ENCODE results near the gene PEMT.
"Not testable (repeated sequence)": the region's sequence is repeated elsewhere in the genome, so short reads cannot be mapped to it uniquely, and the experiment has no call there.

Gene PEMT

GRCh38 chr17:17636272-17636885 lies 44.9 kb upstream of the PEMT start:
- Histone ChIP-seq H2AFZ (ENCODE audit: low read length) (no peak overlapping the region), H3K9me3 (replicated peaks; ENCODE audit: insufficient read depth, low read length) (no peaks in the 10 kb centered on the region), H3K4me1 (ENCODE audit: low read length) (no peaks in the 10 kb centered on the region), H3F3A (ENCODE audit: insufficient read depth, low read length) (no peaks in the 10 kb centered on the region), H3K36me3 (replicated peaks; ENCODE audit: insufficient read depth, low read length) (no peaks in the 10 kb centered on the region), H4K20me1 (ENCODE audit: insufficient read depth, low read length) (no peaks in the 10 kb centered on the region), H3K4me2 (ENCODE audit: low read depth, low read length) (no peak overlapping the region), H3K27ac (ENCODE audit: low read length) (no peak overlapping the region), H3K9me2 (replicated peaks; ENCODE audit: insufficient read depth, low read length) (no peaks in the 10 kb centered on the region), H3K79me2 (ENCODE audit: low read length) (no peaks in the 10 kb centered on the region), H3K9ac (ENCODE audit: low read length) (no peak overlapping the region), H3K4me3 (ENCODE audit: low read length) (no peak overlapping the region), H3K27me3 (replicated peaks; ENCODE audit: insufficient read depth, low read length) (no peaks in the 10 kb centered on the region)
- no peak for TF ChIP-seq CTCF (IDR thresholded peaks at IDR 0.05; ENCODE audit: low read length)
- TF ChIP-seq EZH2phosphoT487 (IDR thresholded peaks at IDR 0.05; ENCODE audit: low read length): no peak
- no peak for TF ChIP-seq EZH2 (optimal IDR thresholded peaks at IDR 0.05; ENCODE audit: low read depth, low read length)
- no peak for DNase-seq

- H2AFZ ChIP-seq (ENCODE audit: low read length); H3K4me2 ChIP-seq (ENCODE audit: low read depth, low read length); H3K9me2 ChIP-seq (replicated peaks; ENCODE audit: insufficient read depth, low read length); H4K20me1 ChIP-seq (ENCODE audit: insufficient read depth, low read length); H3F3A ChIP-seq (ENCODE audit: insufficient read depth, low read length); H3K36me3 ChIP-seq (replicated peaks; ENCODE audit: insufficient read depth, low read length); H3K9ac ChIP-seq (ENCODE audit: low read length); H3K9me3 ChIP-seq (replicated peaks; ENCODE audit: insufficient read depth, low read length); H3K4me3 ChIP-seq (ENCODE audit: low read length); H3K27me3 ChIP-seq (replicated peaks; ENCODE audit: insufficient read depth, low read length); H3K27ac ChIP-seq (ENCODE audit: low read length); H3K4me1 ChIP-seq (ENCODE audit: low read length); H3K79me2 ChIP-seq (ENCODE audit: low read length); DNase-seq: not testable (repeated sequence)
Measured at GRCh38 chr17:17635537-17636271, 44.2 kb upstream of the PEMT start.

GRCh38 chr17:17635126-17635525 lies 43.6 kb upstream of the PEMT start:
- Histone ChIP-seq H3K27ac (ENCODE audit: low read length) (no peak overlapping the region), H3K9ac (ENCODE audit: low read length) (no peak overlapping the region), H4K20me1 (ENCODE audit: insufficient read depth, low read length) (no peaks in the 10 kb centered on the region), H3K9me3 (replicated peaks; ENCODE audit: insufficient read depth, low read length) (no peaks in the 10 kb centered on the region), H3K9me2 (replicated peaks; ENCODE audit: insufficient read depth, low read length) (no peaks in the 10 kb centered on the region), H3F3A (ENCODE audit: insufficient read depth, low read length) (no peaks in the 10 kb centered on the region), H3K79me2 (ENCODE audit: low read length) (no peaks in the 10 kb centered on the region), H3K27me3 (replicated peaks; ENCODE audit: insufficient read depth, low read length) (no peaks in the 10 kb centered on the region), H2AFZ (ENCODE audit: low read length) (no peak overlapping the region), H3K4me2 (ENCODE audit: low read depth, low read length) (no peak overlapping the region), H3K4me3 (ENCODE audit: low read length) (no peak overlapping the region), H3K4me1 (ENCODE audit: low read length) (no peaks in the 10 kb centered on the region), H3K36me3 (replicated peaks; ENCODE audit: insufficient read depth, low read length) (no peaks in the 10 kb centered on the region)
- no peak for DNase-seq
- TF ChIP-seq EZH2 (optimal IDR thresholded peaks at IDR 0.05; ENCODE audit: low read depth, low read length) (no peak), CTCF (IDR thresholded peaks at IDR 0.05; ENCODE audit: low read length) (no peak), EZH2phosphoT487 (IDR thresholded peaks at IDR 0.05; ENCODE audit: low read length) (no peak)

- no peaks in the 10 kb centered on the region for H3K79me2 ChIP-seq (ENCODE audit: low read length)
- H3K9ac ChIP-seq (ENCODE audit: low read length): no peak overlapping the region
- DNase-seq: no peak
- no peaks in the 10 kb centered on the region for H3K27me3 ChIP-seq (replicated peaks; ENCODE audit: insufficient read depth, low read length)
- H4K20me1 ChIP-seq (ENCODE audit: insufficient read depth, low read length): no peaks in the 10 kb centered on the region
- no peaks in the 10 kb centered on the region for H3F3A ChIP-seq (ENCODE audit: insufficient read depth, low read length)
- no peak overlapping the region for H3K27ac ChIP-seq (ENCODE audit: low read length)
- no peak overlapping the region for H3K4me3 ChIP-seq (ENCODE audit: low read length)
- H3K4me1 ChIP-seq (ENCODE audit: low read length): no peaks in the 10 kb centered on the region
- H3K36me3 ChIP-seq (replicated peaks; ENCODE audit: insufficient read depth, low read length): no peaks in the 10 kb centered on the region
- no peak overlapping the region for H2AFZ ChIP-seq (ENCODE audit: low read length)
- H3K4me2 ChIP-seq (ENCODE audit: low read depth, low read length): no peak overlapping the region
- H3K9me3 ChIP-seq (replicated peaks; ENCODE audit: insufficient read depth, low read length): no peaks in the 10 kb centered on the region
- H3K9me2 ChIP-seq (replicated peaks; ENCODE audit: insufficient read depth, low read length): no peaks in the 10 kb centered on the region
- TF ChIP-seq CTCF (IDR thresholded peaks at IDR 0.05; ENCODE audit: low read length) (no peak), EZH2 (optimal IDR thresholded peaks at IDR 0.05; ENCODE audit: low read depth, low read length) (no peak), EZH2phosphoT487 (IDR thresholded peaks at IDR 0.05; ENCODE audit: low read length) (no peak)
Measured at GRCh38 chr17:17633310-17633709, 41.8 kb upstream of the PEMT start.

GRCh38 chr17:17632690-17633089 lies 41.2 kb upstream of the PEMT start:
- H3K9me3 ChIP-seq (replicated peaks; ENCODE audit: insufficient read depth, low read length); H3K4me1 ChIP-seq (ENCODE audit: low read length); H3K27me3 ChIP-seq (replicated peaks; ENCODE audit: insufficient read depth, low read length); H3F3A ChIP-seq (ENCODE audit: insufficient read depth, low read length); DNase-seq; H3K9me2 ChIP-seq (replicated peaks; ENCODE audit: insufficient read depth, low read length); H3K27ac ChIP-seq (ENCODE audit: low read length); H3K79me2 ChIP-seq (ENCODE audit: low read length); H3K4me2 ChIP-seq (ENCODE audit: low read depth, low read length); H2AFZ ChIP-seq (ENCODE audit: low read length); H3K9ac ChIP-seq (ENCODE audit: low read length); H3K4me3 ChIP-seq (ENCODE audit: low read length); H4K20me1 ChIP-seq (ENCODE audit: insufficient read depth, low read length); H3K36me3 ChIP-seq (replicated peaks; ENCODE audit: insufficient read depth, low read length): not testable (repeated sequence)

Measured in MM.1S (cell line).